Glomerular endothelial cell (primary cell): ENCODE data around the gene ADAMTS12. TPM values are rescaled to one million over a fixed set of nuclear protein-coding genes. Genes with fewer than 3 reads are reported as not detected.

Experiments
- DNase-seq: peaks from one replicate; pipeline ENCODE4 v3.0.0-alpha.2; 2011; ENCODE audit warnings: low read depth, low spot score; ENCODE audit errors: extremely low read depth
- total RNA-seq: library from RNA; depleted of rRNA; stranded (reverse); fragments of >200 nt; gene quantifications from 2 replicates; pipeline ENCODE4 v1.2.3, GENCODE V29; 2015

ADAMTS12 gene
- total RNA-seq, 1 donor from 2014 or later: 10.9 TPM

DNA sequence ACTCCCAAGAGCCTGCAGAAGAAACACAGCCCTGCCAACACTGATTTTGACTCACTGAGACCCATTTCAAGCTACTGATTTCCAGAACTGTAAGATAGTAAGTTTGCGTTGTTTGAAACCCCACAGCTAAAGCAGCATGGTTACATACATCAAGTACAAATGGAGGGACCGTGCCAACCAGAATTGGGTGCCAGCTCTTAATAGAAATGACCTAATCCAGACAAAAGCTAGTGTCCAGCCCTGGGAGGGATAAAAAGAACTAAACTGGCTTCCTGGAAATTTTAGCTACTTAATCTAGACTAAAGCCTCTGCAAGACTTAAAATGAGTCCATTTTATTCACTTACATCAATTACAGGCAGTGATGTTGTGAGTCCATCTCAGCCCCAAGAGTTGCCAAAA, 122.6 kb downstream of the ADAMTS12 start:
- no peak for DNase-seq

DNA sequence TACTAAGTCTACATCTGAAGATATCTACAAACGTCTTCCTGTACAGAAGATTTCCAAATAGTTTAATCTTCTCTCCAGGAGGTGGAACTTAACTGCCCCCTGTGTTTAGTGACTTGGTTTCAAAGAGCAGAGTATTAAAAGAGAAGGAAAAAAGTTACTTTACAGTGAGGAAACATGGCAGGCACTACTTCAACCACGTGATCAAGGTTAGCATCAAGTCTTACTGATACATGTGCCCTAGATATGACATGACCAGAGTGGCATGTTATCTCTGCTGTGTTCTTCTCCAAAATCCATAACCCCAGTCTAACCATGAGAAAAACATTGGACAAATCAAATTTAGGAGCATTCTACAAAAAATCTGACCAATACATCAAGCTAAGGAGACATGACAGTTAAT, 125.8 kb downstream of the ADAMTS12 start:
- DNase-seq: no peak

DNA sequence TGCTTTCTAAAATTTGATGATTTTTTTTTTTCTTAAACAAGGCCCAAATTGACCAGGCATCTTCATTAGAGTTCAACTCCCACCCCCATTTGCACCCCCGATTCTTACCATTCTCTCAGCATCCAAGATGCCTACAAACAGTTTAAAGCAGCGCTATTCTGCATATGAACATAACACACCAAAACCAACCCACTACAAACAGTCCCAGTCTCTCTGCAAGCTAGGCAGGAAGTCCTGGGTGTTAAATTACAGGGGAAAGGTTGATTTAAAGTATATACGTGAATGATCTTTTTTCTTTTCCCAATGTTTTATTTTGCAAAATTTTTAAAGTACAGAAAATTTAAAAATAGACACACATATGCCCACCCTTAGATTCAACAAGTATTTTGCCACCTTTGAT, 127.0 kb downstream of the ADAMTS12 start:
- DNase-seq: no peak

DNA sequence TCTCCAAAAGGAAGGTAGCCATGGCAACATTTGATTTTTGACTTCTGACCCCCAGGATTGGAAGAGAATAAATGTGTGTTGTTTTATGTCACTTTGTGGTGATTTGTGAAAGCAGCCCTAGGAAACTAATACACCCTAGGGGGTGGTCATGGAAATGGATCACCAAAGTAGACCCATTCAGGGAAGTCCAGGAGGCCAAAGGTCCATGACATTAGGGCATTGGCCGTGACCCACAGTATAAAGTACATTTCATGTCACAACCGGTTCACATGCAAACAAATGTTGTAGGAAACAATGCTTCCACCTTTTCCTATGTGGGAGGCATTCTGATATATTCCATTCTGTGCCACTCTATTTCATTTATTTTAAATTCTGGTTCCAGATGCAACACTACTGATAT, 128.4 kb downstream of the ADAMTS12 start:
- DNase-seq: no peak

DNA sequence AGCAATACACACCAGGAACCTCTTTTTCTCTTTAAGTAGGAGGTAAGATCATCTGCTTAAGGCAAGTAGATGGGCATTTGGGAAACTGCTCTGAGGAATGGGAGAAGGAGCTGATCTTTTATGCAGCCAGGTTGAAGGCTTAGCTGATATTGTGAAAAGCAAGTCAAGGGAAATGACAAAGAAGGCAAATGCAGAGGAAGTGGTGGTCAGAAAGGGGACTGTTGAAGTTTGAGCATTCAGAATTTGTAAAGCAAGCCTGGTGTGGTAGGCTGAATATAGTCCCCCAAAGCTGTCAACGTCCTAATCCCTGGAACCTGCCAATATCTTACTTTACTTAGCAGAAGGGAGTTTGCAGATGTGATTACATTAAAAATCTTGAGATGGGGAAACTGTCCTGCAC, 128.9 kb downstream of the ADAMTS12 start:
- no peak for DNase-seq

DNA sequence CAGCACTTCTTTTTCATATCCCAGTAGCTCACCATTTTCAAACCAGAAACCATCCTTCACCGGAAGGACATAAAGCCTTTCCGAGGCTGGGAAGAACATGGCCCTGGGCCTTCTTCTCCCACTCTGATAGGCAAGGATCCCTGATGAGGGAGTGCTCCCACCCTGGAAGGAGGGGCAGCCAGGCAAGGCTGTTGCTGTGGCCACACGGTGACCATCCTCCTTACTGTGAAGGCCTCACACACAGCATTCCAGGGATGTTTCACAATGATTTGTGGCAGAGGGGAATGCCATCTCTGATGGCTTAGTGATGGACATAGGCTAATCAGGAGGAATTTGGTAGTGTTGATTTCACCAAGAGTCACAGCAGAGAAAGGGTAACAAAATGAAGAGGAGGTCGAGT, 130.7 kb downstream of the ADAMTS12 start:
- no peak for DNase-seq

DNA sequence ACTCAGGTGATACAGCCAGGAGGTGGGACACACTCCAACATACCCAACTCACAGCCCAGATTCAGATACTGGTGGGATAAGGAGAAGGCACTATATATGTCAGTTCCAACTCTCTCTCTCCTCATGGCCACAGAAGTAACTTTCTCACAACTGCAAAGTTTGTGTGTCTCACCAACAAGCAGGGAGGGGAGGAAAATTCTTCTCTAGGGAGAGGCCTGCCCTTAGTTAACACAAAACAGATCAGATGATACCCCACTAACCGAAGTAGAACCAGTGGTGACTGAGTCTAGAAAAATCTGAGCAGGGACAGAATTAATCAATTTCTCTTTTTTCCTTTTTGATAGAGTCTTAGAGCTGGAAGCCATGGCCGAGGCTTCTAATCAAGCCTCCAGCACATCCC, 133.1 kb downstream of the ADAMTS12 start:
- DNase-seq: no peak

DNA sequence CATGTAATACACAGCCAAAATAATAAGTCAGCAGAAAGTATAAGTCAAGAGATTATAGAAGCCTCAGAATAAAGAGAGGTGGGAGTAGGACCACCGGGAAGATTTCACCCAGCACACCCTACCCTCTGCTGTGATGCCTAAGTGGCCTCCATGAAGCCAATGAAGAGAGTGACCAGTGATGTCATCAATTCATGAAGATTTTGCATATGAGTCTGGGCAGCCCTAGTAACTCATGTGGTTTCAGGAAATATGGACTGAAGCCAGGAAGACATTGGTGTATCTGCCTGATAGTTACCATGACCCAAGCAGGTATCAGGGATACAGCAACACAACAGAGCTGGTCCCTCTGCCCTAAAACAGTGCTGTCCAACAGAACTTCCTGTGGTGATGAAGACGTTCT, 135.3 kb downstream of the ADAMTS12 start:
- DNase-seq: no peak

DNA sequence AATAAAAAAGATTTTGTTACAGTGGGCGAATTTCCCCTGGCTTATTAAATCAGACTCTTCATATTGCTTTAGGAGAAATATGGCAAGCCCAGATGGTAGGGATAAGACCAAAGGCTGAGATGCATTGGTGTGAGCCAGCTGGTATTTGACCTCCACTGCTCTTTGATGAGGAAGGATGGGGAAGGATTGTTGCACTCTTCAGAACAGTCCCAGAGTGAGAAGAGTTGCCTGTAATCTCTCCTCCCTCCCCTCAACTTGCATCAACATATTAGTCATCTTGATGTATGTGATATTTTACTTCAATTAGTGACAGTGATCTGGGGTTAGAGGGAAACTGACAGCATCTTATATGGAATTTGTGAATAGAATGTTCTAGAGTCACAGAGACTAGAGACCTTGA, 136.6 kb downstream of the ADAMTS12 start:
- DNase-seq: no peak

DNA sequence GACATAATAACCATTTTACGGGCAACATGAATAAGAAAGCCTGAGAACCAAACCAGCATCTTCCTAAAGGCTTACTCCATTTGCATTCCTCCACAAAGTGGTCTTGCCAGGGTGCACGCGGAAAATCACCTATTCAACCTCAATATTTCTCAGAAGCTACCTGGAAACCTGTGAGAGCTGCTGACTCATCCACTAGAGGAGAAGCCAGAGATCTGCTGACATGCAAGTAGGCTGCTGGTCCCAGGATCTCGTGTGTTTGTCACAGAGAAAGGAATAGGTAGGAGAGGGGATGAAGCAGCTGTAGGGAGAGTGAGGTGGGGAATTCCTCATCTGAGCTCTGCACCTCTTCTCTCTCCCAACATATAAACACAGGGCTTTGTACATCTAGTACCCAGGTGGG, 138.1 kb downstream of the ADAMTS12 start:
- no peak for DNase-seq

DNA sequence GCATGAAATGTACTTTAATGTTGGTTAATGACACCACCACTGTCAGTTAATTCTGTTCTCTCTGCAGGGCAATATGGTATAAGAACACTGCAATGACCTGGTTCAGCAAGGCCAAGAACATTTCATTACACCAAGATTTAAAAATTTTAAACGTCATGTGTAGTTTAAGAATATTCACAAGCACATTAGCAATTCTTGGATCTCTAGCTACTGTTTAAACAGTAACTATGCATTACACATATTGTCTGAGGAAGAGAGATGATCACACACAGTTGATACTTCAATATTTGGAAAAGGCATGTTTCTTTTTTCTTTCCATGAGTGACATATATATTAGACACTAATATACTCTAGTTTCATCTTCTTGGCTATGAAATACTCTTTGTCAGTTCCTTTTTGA, 143.0 kb downstream of the ADAMTS12 start:
- DNase-seq: no peak

DNA sequence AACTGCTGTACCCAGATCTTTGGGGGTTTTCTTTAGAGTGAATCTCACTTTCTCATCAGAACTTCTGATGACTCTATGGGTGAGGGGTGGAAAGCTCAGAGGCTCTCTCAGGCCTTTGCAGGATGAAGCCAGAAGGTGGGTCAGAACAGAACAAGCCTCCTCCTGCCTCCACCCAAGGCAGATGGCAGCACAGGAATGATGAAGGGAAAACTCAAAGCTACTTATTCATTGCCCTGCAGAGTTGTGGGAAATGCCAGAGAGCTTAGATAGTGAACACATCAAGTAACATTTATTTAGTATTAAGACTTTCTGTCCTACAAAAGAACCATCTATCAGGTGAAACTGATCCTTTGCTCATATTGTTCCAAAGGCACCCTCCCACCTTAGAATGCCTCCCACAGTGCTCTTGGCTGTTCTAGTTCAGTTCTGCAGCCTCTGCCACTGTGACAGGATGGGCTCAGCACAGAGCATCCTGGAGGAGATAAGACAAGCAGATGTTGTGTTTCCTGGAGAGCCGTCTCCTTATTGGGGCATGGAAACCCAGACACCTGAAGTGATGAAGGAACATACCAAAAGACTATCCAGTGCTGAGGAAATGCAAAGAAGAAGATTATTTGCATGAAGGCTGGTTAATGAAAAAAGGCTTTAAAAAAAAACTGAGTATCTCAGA, 146.6 kb downstream of the ADAMTS12 start:
- no peak for DNase-seq

DNA sequence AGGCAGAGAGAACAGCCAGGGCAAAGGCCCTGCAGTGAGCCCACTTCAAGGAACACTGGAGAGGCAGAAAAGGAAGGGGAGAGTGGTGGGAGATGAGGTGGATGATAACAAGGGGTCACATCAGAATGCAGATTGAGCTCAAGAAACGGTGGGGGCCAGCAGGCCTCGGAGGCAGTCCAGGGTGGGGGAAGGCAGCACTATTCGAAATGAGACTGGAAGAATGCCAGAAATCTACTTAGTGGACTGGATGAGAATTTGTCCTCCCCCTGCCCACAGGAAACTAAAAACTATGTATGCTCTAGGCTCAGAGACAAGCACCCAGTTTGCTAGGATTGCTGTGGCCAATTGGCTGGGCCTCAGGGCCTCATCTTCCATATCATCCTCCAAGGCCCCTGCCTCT, 148.7 kb downstream of the ADAMTS12 start:
- no peak for DNase-seq

DNA sequence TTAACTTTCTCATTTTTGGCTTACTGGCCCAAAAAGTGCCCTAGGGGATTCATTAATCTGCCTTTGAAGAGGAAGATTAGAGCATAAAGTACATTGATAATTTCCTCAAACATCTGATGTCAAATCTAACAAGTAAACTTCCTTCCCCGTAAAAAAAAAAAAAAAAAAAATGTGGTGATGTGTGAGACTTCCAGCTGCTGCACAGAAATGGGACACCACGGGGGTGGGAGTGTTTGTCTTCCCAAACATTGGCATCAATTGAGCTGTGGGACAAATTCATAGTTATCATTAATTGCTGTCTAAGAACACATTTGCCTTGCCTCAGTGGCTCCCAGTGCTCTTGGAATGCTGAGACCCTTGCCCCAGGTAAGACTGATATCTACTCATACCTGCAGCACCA, 149.6 kb downstream of the ADAMTS12 start:
- no peak for DNase-seq

DNA sequence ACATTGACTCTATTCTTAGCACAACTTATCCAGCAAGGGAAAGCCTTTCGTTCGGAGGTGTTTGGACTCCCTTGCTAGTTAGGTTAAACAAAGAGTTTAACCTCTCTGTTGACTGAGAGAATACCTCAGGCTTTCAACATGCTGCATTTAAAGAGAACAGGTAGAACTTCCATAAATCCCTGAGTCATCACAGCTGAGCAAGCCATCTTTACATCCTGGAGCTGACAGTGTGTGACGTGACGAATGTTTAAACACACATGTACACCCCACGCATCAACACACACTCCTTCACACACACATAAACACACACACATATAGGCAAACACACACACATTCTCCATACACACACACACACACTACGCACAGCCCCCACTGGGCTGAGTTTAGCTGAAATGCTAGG, 152.8 kb downstream of the ADAMTS12 start:
- DNase-seq: no peak

DNA sequence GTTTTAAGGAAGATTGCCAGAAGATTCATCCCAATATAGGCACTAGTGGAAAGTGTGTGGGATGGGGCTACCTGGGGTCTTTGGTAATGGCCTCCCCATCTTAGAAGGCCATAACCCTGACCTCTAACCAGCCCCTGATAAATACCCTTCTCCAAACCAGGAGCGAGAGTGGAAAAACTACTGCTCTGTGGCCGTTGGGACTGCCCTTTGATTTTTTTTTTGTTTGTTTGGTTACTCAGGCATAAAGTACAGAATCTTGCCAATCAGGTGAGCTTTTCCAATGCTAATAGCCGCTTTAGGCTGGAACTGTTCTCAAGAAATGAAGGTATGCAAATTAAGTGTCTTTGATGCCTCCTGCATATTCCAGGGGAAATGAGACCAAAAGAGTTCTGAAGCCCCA, 153.7 kb downstream of the ADAMTS12 start:
- DNase-seq: no peak

DNA sequence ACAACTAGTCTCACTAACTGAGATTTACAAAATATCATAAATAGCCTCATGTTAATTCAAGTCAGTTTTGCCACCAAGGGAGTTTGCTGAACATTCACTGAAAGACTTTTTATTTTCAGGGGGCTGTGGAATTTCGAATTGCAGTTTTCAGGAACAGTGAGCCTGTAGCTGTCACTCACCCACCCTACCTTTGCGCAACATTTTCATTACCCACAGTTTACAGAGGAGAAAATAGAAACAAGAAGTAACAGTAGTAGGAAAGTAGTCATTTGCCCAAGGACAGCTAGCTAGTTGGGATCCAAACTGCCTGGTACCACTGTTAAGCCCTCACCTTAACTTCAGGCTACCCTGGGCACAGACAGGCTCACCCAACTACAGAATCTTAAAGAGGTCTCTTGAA, 154.1 kb downstream of the ADAMTS12 start:
- DNase-seq: no peak

DNA sequence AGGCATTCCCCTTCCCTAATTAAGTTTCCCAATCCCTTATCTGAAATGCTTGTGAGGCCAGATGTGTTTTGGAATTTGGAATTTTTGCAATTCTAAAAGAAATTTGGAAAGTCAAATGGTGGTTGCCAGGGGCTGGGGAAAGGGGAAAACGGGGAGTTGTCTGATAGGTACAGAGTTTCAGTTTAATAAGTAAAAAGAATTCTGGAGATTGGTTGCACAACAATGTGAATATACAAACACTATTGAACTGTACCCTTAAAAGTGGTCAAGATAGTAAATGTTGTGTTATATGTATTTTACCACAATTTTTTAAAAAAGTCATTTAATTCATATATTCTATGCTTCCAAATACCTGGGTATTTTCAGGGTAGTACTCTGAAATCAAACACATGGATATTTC, 154.5 kb downstream of the ADAMTS12 start:
- no peak for DNase-seq

DNA sequence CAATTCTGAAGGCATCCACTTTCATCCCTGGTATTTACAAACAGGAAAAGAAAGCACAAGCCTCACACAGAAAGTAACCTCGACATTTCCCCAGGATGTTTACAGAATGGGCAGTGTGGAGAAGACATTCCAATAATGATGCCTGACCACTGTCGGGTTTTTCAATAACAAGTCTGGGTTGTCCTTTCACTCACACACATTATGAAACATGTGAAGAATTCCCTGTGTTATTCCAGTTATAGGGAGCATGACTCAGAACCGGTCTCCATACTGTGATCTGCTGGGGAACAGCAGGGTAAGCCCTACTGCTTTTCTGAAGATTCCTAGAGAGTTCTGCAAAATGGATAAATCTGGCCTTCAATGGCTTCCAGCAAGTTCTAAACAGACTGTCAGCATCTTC, 155.3 kb downstream of the ADAMTS12 start:
- DNase-seq: no peak

DNA sequence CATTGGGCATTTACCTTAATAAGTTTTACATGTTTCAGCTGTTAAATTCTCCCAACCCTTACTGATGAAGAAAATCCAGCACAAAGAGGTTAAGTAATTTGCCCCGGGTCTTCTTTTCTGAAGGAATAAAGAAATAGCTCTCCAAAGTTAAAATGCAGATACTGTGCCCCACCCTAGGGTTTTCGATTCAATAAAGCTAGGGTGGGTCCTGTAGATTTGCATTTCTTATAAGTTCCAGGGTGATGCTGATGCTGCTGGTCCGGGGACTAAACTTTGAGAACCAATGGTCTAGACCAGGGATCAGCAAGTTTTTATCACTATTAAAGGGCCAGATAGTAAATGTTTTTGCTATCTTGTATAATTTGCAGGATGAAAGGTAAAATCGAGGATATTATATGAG, 156.7 kb downstream of the ADAMTS12 start:
- no peak for DNase-seq

DNA sequence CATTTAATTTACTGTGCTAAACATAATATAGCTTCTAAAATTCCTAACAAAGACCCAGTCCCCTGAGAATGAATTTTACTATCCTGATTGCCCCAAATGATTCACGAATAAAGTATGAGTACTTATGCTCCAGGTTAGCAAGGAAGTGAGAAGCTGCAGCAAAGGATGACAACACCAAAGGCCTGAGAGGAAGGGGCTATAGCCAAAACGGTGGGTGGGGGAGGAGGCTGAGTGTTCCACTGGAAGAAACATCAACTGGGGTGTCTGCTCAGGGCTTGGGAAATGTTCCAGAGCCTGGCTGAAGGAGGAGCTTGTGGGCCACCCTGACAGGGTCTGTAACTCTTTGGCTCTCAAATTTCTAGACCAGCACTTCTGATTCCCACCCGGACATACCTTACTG, 157.3 kb downstream of the ADAMTS12 start:
- no peak for DNase-seq

DNA sequence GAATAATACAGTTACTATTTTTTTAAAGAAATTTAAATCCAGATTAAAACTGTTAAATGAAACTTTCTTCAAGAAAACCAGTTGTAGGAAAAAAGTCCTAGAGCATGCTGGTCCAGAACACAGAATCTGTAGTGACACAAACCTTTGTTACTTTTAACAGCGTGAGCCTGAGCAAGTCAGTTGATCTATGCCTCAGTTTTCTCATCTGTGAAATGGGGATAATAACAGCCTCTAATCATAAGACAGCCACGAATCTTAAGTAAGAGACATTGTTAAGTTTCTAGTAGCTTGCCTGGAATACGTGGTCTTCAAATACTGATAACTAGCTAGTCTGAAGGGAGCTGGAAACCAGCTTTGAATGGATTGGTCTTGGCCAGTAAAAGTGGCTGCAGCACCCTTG, 158.6 kb downstream of the ADAMTS12 start:
- no peak for DNase-seq

DNA sequence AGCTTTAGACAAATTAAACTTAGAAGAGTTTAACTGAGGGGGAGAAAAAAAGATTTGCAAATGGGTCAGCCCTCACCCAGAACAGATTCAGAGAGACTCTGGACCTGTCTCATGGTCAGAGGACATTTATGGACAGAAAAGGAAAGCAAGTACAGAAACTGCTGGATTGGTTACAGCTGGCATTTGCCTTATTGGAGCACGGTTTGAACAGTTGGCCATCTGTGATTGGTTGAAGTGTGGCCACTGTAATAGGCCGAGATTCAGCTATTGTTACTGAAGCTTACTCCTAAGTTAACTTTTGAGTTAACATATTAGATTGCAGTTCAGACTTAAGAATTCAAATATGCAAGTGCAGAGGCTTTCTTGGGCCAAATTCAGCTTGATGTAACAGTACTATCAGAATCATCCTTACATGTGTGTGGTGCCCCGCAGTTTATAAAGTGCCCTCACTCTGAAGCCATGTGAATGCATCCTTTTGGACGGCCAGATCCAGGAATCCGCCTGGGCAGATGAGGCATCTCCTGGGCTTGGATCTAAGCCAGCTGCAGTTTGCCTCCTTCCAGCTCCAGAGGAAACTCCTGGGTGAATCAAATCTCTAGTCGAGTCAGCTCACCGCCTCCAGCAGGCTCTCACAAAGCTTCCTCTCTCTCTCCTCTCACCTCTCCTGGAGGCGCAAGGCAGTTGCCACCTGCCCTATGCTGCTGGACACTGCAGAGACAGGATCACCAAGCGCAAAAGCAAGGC, 165.2 kb downstream of the ADAMTS12 start:
- no peak for DNase-seq
